ENCODE results near the gene CLCN5.

- TF ChIP-seq POLR2A (IDR thresholded peaks at IDR 0.05) (no peak), CTCF (IDR thresholded peaks at IDR 0.05) (no peak)
Measured at GRCh38 chrX:49978176-49978575, 55.8 kb downstream of the CLCN5 start.

All from Peyer's patch (tissue), 4 donors.